KBM-7 (cell line): ENCODE data around the gene ABHD14A.

Experiments used
- DNase-seq: peaks from one replicate; pipeline ENCODE4 v3.0.0-alpha.2; 2015
- in situ Hi-C: fragments of 300-500 bp; cut with MboI; formaldehyde crosslinking; loops from 2 replicates; pipeline ENCODE4 v1.14.3; 2020; ENCODE audit warnings: low sequenced_read_pairs, low pct_unique_long_range_greater_than_20kb, mixed read lengths

Gene ABHD14A

DNA sequence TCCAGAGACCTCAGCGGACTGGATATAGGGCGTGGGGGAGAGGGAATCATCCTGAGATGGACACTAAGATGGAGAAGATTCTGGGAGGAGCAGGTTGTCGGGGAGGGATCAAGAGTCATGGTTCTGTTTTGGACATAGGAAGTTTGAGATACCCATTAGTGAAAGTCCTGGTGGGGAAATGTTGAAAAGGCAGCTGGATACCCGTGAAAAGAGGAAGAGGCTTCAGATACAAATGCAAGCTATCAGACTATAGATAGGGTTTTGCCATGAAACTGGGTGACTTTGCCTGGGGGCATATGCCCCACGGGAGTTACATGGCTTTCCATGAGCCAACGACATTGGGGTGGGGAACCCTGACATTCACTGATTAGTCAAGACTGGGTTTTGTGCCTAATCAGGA, 20.8 kb upstream of the ABHD14A start:
- in situ Hi-C loops = no loop called here
- peak; percentile 47 for DNase-seq

DNA sequence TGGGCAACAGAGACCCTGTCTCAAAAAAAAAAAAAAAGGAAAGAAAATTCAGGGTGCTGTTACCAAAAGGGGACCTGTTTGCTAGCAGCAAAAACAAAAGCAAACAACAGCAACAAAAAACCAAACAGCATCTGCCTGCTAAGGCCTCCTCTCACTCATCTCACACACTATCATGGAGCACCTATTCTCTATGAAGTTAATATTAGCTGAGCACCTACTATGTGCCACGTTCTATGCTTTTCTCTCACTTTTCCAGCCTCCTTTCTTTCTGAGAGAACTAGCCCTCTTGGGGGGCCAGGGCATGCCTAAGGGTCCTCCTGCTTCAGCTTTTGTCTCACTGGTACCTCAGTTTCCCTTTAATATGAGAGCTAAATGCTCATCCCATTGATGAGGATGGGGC, 20.2 kb upstream of the ABHD14A start:
- in situ Hi-C loops = no loop called here
- DNase-seq = no peak

DNA sequence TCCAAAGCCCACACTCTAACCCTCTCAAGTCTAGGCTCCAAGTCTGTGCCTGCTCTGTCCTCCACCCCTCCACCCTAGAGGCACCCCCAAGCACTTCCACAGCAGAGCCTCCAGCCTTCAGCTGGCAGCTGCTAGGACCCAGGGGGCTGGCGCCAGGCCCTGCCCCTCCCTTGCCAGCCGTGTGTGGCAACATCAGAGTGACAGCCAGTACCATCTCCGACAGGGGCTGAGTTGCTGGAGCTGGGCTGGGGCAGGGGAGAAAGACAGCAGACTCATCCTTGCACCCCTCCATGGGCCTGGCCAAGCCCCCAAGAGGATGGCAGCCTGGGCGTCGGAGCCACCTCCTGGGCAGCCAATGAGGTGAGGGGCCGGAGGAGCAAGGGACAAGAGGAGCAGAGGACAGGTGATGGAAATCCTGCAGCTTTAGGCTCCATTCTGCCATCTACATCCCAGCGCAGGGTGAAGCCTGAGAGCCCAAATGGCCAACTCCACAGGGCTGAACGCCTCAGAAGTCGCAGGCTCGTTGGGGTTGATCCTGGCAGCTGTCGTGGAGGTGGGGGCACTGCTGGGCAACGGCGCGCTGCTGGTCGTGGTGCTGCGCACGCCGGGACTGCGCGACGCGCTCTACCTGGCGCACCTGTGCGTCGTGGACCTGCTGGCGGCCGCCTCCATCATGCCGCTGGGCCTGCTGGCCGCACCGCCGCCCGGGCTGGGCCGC, 19.5 kb upstream of the ABHD14A start, which contains the start of gene GPR62:
TSS of gene GPR62 (plus strand) at position 207 of the 718 bp plus-strand sequence. CDS start at position 479, 272 bp downstream.
- in situ Hi-C loops = no loop called here
- no peak for DNase-seq

DNA sequence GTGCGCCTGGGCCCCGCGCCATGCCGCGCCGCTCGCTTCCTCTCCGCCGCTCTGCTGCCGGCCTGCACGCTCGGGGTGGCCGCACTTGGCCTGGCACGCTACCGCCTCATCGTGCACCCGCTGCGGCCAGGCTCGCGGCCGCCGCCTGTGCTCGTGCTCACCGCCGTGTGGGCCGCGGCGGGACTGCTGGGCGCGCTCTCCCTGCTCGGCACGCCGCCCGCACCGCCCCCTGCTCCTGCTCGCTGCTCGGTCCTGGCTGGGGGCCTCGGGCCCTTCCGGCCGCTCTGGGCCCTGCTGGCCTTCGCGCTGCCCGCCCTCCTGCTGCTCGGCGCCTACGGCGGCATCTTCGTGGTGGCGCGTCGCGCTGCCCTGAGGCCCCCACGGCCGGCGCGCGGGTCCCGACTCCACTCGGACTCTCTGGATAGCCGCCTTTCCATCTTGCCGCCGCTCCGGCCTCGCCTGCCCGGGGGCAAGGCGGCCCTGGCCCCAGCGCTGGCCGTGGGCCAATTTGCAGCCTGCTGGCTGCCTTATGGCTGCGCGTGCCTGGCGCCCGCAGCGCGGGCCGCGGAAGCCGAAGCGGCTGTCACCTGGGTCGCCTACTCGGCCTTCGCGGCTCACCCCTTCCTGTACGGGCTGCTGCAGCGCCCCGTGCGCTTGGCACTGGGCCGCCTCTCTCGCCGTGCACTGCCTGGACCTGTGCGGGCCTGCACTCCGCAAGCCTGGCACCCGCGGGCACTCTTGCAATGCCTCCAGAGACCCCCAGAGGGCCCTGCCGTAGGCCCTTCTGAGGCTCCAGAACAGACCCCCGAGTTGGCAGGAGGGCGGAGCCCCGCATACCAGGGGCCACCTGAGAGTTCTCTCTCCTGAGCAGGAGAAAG, 18.7 kb upstream of the ABHD14A start:
- in situ Hi-C loops = no loop called here
- DNase-seq = no peak

DNA sequence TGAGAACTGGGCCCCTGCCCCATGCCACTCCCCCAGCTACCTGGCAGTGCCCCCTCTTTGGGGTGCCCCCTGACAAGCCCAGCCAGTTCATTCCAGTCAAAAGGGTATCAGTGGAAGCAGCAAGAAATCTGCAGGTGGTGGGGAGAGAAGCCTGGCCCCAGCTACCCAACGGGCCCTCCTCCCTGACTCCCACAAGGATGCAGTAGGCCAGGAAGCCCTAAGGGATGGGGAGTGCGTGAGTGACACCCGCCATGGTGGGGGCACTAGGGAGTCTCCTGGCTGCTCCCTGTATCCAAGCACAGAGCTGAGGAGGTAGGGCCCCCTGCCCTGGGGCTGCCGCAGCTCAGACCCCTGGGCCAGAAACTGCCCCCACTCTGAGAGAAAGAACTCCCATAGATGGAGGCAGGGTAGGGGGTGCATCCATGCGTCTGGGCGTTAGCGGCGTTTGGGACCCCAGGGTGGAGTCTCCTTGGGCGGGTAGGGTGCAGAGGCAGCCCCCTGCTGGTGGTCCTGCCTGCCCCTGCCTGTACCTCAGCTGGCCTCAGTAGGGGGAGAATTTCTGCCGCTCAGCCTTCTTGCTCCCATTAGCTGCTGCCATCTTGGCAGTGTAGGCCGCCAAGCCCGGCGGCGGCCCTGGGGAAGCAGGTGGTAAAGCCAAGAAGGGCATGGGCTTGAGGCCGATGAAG, 17.2 kb upstream of the ABHD14A start:
- DNase-seq = no peak
- in situ Hi-C loops = no loop called here

DNA sequence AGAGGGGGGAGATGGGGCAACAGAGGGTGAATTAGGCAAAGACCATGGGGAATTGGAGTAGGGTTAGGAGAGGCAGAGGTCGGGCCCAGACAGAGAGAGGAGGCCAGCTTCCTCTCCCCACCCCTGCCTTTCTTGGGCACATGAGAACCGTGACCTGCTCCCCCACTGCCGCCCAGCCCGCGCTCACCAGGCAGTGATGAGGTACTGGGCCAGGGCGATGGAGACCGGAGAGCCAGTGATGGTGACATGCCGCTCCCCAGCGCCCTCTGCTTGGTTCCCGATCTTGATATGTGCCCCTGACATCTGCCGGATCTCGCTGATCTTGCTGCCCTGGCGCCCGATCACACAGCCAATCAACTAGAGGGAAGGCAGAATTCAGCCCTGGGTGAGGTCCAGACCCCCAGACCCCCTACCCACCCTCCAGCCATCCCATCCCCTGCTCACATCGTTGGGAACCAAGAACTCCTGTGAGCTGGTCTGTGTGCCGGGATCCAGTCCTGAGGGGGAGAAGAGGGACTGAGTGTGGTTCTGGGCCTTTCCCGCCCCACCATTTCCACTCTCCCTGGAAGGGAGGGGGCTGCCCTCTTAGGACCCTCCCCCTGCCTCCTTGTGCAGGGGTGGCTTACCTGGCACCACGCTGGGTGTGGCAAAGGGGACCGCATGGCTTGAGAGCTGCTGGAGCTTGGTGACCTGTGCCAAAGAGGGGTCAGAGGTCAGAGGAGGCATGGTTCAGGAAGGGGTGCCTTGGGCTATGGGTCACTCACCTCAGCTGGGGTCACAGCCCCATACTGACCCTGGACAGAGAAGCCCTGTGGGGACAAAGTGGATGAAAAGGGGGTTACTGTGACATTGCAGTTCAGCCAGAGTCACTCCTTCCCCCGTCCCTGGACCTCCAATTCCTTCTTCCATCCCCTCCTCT, 16.0 kb upstream of the ABHD14A start:
- in situ Hi-C loops = no loop called here
- no peak for DNase-seq

DNA sequence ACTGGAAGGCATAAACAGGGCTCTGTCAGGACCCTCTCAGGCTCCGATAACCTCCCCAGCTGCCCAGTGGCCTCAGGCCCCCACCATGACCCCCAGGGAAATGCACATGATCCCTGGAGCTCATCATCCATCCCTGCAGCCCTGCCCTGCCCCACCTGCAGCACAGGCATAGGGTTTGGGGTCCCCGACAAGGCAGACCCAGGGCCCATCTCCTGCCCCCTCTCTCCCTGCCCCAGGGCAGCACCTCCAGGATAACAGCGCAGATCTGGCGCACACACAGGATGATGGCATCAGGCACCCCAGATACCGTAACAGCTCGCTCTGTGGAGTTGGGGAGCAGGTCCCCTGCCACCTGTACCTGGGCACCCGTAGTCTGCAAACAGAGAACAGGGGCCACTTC, 15.2 kb upstream of the ABHD14A start:
- DNase-seq = no peak
- in situ Hi-C loops = no loop called here

DNA sequence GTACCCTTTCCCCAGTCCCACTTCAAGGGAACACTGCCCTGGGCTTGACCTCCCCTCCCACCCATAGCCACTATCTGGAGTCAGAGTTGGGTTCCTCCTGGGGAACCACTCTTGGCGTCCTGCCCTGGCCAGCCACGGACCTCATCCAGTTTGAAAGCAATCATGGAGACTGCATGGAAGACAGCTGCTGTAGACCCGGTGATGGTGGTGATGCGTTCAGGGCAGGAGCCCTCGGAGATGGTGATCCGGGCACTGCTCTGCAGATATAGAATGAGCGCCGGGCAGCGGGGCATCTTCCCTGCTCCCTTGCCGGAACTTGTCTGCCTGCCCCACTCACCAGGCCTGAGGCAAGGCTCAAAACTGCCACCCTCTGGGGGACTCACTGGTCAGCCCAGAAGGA, 14.5 kb upstream of the ABHD14A start:
- no peak for DNase-seq
- in situ Hi-C loops = no loop called here

DNA sequence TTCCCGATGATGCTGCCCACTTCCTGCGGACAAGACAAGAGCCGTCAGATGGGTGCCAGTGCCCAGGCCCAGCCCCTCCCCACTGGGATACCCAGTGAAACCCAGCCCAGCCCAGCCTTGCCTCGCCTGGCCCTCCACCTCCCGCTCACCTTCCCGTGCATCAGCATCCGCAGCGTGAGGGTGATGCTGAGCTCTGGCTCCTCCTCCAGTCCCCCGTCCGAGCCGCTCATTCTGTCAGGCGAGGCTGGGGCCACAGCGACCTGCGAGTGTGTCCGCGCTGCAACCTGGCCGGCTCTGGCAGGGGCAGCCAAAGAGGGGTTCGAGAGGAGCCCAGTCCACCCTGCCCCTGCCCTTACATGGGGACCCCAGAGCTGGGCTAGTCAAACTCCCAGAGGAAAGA, 13.9 kb upstream of the ABHD14A start:
- DNase-seq = no peak
- in situ Hi-C loops = no loop called here

DNA sequence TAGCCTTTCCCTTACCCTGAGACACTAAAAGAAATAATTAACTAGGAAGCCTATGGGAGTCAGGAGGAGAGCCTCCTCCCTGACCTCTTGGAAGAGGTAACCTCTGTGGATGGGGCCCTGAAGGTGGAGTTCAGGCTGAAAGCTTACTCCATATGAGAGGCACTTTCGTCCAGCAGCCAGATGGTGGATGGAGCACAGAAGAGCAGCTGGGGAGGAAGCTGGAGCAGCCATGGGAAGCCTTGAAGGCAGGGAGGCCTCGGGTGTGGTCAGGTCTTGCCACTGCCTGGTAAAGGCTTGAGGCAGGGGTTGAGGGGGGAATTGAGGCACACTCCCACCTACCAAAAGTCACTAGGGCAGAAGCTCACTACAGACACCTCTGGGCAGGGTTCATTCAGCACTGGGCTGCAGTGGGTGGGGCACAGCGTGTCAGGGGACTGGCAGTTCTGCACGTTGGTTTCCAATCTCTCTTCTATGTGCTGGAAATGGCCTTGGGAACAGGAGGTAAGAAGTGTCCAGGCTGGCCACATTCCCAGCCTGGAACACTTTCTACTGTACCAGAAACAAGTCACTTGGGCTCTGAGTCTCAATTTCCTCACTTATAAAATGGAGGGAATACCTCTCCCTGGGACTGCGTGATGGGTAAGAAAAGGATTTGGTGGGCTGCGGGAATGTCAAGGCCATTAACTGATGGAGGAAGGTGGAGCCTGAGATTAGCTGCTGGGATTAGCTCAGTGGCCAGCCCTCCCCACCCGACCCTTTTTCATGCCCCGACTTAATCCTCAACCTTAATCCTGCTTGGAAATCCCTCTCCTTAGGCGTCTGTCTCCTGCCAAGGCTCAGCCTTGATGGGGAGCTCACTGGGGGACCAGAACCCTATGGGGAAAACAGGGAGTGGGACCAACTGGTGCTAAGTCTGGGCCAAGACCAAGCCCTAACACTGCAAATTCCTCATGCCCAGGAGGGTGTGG, 13.0 kb upstream of the ABHD14A start:
- DNase-seq = no peak
- in situ Hi-C loops = no loop called here

DNA sequence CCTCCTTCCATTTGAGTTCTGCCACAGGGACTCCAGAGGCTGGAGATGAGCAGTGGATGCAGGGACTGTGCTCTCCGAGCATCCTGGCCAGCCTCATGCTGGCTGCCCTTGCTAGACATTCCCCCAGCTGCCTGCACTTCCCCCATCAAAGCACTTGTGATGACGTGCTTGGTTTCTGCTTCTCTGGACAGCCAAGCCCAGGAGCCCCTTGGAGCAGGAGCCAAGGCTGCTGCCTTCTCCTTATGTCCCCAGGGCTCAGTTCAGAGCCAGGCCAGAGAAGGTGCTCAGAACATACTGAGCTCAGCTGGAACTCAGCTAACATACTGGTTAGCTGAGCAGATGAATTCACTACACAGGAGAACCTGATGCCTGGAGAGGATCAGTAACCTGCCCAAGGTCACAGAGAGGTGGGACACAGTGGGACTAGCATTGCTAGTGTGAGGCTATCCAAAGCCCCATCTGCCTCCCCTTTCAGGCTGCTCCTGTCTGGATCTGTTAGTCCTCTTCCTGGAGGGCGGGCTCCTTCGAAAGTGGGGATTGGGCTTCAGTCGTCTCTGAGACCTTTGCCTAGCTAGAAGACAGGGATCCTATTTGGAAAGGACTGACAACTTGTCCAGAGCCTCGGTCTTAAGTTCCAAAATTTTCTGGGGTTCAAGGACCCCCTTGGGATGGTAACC, 11.9 kb upstream of the ABHD14A start:
- in situ Hi-C loops = no loop called here
- DNase-seq = no peak

DNA sequence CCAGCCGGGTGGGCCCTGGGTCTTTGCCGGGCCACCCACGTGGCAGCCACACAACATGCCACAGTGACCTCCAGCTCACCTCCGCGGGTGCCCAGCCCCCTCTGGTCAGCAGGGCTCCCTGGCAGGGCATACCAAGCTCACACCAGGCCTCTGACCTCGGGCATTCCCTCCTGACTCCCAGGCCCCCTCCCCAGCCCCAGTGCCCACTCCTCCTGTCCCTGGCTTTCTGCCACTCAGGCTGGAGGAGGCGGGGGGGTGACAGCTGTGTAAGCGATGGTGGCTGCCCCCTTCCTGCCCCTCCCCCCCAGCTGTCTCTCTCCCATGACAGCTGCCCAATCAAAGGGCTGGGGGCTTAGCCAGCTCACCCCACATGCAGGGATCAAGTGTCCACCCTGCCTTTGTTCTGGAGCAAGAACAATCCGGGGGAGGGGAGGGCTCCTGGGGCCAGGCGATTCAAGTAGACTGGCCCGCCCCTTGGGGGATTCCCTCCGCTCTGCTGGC, 10.9 kb upstream of the ABHD14A start:
- DNase-seq = no peak
- in situ Hi-C loops = no loop called here

DNA sequence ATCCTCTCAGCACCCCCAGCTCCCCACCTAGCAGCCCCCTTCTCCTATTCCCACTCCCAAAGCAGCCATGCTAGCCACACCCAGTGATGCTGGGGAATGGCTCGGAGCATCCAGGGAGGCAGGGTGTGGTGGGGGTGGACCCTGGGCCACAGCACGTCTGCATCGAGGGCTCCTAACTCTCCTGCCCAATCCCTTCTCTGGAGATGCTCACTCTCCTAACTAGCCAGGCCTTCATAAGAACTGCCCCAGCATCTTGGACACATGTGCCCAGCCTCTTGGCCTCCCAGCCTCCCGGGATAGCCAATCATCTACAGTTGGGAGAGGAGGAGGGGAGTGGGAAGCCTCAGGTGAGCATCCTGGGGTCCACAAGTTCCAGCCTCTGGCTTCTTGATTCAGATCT, 10.3 kb upstream of the ABHD14A start:
- no peak for DNase-seq
- in situ Hi-C loops = no loop called here

DNA sequence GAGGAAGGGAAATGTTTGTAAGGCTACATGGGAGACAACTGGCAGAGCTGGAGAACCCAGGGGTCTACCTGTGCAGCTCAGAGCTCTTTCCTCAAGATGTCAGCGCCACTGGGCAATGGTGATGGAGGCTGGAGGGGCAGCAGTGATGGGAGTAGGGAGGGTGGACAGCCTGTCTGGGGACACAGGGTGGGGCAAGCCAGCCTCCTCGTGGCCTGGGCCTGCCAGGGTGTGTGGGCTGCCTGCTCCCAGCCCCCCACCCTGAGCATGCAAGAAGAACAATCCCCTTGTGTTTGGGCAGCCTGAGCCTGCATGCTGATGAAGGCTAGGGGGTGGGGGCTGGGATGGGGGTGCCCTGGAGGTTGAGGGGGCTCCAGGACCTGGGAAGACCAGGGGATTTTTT, 8.8 kb upstream of the ABHD14A start:
- no peak for DNase-seq
- in situ Hi-C loops = no loop called here

DNA sequence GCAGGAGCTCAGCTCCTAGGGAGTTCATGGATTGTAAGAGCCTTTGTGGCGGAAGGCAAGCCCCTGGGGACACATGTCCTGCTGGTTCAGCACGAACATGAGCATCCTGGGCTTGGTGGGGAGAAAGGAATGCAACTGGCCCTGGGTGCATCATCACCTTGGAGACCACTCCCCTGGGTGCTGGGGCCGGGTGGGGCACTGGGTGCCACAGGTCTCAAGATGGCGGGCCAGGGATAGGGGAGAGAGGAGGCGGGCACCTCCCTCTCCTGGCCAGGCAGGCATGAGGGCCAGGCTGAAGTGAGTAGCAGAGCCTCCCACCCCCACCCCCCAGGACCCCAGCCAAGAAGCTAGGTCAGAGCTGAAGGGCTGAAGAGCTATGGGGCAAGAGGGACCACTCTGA, 8.4 kb upstream of the ABHD14A start:
- in situ Hi-C loops = no loop called here
- no peak for DNase-seq

DNA sequence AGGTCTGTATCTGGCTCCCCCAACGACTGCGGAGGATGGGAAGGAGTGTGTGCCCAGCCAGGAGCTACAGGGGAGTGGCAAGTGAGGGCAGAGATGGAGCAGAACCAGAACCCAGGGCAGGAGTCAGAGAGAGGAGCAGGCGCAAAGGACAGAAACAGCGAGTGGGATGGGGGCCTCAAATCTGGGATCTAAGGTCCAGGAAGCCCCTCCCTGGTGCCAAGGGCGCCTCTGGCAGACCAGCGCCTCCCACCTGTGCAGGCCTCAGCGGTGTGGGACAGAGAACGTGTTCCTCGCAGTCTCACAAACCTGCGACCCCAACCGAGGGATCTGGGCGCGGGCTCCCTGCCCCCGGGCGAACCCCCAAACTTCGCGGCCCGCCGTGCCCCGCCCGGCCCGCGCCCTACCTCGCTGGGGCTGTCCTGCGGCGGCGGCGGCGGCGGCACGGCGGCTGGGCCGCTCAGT, 7.9 kb upstream of the ABHD14A start:
- in situ Hi-C loops = no loop called here
- no peak for DNase-seq
